ENCODE measurements around the gene SIRT5.

SIRT5 gene

DNA sequence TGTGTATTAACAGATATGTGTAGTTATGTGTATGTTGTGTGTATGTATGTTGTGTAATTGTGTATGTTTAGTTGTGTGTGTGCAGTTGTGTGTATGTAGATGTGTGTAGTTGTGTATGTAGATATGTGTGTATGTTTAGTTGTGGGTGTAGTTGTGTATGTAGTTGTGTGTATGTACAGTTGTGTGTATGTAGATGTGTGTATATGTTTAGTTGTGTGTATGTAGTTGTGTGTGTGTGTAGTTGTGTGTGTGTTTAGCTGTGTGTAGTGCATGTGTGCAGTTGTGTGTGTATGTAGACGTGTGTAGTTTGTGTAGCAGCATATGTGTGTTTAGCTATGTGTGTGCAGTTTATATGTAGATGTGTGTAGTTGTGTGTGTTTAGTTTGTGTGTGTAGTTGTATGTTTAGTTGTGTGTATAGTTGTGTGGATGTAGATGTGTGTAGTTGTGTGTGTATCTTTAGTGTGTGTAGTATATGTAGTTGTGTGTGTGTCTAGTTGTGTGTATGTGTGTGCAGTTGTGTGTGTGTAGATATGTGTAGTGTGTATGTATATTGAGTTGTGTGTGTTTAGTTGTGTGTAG is 16.3 kb downstream of the SIRT5 start:
- no peak for DNase-seq

DNA sequence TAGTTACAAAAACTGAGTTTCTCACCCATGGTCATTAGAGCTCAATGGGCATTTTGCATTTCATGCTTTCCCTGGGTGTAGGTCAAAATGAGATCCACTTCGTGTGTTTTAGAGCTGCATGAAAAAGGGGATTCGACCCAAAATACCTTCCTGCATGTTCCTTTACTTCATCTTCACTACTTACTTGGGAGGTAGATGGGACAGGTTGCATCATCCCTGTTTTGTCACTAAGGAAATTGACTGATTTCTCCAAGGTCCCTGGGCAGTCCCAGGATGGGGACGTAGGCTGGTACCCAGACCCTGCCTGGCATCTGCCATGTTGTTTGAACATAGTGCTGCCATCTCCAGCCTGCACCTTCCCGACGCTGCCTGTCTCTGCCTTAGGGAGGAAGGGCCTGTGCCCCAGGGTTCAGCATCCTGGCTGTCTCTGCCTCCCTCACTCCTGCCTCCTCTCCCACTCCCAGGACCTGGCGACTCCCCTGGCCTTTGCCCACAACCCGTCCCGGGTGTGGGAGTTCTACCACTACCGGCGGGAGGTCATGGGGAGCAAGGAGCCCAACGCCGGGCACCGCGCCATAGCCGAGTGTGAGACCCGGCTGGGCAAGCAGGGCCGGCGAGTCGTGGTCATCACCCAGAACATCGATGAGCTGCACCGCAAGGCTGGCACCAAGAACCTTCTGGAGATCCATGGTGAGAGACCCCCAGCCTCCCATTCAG is 17.0 kb downstream of the SIRT5 start:
- DNase-seq, result no peak

DNA sequence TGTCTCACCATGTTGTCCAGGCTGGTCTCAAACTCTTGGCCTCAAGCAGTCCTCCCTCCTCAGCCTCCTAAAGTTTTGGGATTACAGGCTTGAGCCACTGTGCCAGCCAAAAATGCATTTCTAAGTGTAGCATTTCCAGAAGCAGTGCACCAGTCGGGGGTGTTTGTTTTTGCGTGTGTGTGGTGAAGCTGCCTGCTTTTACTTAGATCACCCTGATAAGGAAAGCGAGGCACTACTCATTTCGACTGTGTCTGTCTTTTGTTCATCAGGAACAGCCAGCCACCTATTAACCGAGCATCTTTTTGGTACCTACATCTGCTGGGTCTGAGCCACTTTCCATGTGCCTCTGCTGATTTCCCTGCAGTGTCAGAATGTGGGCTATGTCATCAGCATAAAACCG is 18.7 kb downstream of the SIRT5 start:
- DNase-seq, result no peak

DNA sequence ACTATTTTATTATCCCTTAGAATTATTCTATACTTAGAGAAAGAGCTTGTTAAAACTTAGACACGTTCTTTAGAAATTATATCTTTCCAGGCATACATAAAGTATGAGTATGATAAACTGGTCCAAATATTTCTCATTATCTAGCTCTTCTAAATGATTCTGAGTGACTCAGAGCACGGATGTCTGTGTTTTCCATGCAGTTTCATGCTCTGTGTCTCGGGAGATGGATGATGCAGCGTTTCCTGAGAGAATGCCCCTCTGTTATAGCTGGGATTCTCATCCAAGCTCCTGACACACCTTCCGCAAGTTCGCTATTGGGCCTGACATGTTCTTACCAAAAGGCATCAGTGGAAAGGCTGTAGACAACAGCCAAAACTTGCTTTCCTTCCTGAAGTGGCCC is 19.3 kb downstream of the SIRT5 start:
- DNase-seq, result no peak

DNA sequence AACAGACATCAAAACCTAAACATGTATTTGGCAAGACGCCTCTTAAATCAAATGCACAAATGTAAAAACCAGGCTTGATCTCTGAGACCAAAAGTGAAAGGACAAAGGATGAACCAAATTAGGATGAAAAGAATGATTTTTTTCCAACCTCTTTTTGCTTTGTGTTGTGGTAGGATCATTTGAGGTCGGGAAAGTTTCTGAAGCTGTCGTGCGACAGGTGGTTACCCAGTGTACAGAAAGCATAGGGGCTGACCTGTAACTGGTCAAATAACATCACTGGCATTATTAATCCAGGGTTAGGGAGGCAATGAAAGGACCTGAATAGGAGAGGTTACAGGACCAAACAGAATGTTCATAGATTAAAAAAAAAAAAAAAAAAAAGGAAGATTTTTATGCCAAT is 22.7 kb downstream of the SIRT5 start:
- no peak for DNase-seq

DNA sequence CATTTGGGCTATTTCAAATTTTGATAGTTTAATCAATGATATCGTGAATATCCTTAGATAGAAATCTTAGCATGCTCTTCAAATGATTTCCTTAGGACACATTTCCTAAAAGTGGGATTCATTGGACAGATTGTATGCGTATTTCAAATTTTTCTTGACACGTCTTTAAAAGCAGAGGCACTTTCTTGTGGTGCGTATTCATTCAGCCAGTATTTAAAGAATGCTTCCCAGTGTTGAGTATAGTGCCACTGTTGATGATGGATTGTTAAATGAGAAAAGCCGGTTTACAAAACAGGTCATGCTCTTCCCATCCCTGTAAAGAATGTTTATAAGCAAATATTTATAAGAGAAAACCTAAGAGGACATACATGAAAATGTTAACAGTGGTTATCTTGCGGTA is 25.6 kb downstream of the SIRT5 start:
- DNase-seq, result no peak

DNA sequence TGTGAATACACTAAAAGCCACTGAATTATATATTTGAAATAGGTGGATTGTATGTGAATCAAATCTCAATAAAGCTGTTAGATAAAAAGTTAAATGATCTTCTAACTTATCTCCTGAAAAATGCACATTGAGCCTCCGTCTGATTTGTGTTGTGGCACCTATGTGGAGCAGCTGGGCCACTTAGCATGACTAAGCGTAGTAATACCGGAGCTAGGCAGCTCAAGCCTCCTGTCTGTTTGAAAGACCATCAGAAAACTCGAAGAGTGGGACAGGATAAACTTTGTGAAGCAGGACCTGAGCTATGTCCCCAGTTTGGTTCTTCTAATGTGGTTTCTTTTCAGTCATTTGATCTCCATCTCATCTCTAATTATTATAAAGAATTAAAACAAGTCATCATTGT is 29.7 kb downstream of the SIRT5 start:
- no peak for DNase-seq

DNA sequence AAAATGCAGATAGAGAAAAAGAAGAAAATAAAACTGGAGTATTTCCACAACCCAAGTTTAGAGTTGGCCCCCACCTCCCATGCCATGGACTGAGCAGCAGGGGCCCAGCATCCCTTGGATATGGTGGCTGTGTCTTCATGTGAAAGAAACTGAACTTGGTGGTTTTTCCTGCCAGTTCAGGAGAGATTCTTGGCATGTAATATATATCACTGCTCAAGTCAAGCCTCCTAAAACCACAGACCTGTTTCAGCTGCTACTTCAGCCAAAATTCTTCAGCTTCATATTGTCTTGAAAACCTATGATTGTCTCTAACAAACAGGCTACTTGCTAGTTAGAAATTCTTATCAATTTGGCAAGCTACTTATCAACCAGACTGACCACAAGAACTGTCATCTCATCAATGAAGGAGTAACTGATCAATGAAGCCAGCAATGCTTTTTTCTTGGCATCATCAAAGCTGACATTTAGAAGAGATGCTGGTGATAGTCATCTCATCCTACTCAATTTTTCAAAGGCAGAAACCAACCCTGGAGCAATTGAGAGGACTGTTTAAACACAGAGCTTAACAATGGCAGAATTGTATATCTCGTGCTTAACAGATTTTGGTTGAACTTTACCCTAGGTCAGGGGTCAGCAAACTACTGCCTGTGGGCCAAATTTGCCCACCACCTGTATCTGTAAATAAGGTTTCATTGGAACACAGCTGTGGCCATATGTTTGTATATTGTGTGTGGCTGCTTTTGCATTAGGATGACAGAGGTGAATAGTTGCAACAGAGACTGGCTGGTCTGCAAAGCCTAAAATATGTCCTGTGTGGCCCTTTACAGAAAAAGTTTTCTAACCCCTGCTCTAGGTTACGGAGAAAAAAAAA is 30.4 kb downstream of the SIRT5 start:
- DNase-seq, result no peak

DNA sequence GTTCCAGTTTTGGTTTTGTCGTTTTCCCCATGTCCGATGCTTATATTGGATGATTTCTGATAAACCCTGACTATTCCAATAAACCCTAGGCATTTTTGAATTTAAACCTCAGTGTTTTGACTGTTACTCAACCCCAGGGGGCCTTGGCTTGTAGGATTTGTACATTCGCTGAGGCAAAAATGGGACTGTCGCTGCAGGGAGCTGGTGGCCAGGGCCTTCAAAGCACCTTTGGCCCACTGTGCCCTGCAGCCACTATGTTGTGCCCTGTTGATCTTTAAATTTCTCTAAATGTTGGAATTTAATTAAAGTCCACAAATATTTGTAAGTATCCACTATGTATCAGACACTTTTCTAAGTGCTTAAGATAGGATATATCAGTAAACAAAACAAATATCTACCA is 31.2 kb downstream of the SIRT5 start:
- no peak for DNase-seq

DNA sequence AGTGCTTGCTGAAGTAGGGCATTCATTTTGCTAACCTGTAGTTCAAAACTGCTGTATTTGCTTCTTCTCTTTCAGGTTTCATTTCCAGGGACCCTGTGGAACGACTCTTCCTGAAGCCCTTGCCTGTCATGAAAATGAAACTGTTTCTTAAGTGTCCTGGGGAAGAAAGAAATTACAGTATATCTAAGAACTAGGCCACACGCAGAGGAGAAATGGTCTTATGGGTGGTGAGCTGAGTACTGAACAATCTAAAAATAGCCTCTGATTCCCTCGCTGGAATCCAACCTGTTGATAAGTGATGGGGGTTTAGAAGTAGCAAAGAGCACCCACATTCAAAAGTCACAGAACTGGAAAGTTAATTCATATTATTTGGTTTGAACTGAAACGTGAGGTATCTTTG is 37.3 kb downstream of the SIRT5 start:
- peak; percentile 69 for DNase-seq

DNA sequence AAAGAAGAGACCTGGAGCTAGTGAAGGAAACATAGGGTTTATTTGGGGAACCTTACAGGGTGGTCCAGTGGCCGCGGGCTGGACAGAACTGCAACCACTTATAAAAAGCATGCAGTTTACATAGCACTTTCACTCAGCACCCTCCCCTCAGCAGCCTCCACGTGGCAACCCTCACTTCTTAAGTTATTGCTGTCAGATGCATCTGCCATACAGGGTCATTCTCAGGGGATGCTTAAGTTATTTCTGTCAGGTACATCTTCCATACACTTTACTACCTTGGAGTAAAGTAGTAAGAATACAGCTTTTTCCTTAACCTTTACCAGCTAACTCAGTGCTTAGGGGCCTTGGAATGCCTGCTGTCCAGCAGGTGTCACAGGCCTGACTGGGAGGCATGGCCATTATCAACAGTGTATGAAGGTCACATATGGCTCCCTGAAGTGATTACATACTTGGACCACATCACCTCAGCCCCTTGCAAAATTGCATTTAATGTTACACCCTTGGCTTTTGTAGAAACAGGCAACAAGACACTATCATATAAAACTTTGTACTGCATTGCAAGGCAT is 38.7 kb downstream of the SIRT5 start:
- DNase-seq, result no peak

DNA sequence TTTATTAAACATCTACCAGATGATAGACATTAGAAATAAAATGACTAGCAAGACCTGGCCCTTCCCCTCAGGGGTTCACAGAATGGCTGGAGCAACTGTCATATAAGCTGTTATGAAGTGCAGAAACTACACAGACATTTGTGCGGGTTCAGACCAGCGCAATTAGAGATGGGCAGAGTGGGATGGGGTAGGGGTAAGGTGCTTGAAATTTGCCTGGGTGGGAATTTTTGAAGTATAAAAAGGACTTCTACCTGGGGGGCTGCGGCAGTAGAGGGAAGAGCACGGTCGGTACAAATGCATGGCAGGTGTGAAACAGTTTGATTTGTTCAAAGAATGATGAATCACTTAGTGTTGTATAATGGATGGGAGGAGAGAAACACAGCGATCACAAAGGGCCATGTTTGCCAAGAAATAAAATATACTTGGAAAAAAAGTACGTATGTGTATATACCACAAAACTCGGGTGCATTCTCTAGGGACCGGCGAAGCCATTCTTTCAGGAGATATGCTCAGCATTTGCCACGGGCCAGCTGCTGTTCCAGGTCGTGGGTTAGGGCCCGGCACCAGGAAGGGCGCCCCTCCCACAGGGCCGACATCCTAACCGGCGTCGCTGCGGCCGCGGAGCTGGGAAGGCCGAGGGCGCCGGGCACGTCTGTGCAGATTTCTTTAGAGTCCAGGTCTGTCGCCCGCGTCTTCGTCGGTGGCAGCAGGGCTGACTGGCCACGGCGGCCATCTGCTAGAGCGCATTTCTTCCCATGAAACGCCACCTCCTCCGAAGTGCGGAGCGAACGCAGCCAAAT is 39.9 kb downstream of the SIRT5 start:
- peak; percentile 27 for DNase-seq

DNA sequence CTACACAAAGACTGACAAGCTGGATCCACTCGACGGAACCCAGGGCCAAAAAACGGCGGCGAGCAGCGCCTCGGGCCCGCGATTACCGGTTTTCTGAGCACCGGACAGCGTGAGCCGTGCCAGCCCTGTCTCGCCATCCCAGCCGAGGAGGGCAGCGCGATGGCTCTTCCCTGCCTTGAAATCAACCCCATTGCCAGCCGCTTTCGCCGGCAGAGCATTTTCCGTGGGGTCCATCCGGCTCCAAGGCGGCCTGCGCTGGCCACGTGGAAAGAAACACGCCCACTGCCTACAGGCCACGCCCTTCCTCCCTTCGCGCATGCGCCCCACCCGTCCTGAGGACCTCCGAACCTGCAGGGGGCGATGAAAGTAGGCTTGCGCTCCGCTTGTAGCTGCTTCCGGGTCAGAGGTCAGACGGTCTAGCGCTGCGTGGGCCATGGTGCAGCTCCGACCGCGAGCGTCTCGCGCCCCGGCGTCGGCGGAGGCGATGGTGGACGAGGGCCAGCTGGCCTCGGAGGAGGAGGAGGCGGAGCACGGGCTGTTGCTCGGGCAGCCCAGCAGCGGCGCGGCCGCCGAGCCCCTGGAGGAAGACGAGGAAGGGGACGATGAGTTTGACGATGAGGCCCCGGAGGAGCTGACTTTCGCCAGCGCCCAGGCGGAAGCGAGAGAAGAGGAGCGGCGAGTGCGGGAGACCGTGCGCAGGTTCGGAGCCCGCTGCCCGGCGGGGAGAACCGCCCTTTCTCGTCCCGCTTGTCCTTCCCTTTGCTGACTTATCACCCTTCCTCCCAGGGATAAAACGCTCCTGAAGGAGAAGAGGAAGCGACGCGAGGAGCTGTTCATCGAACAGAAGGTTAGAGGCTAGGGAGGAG is 40.8 kb downstream of the SIRT5 start, which contains the start of gene NOL7:
NOL7 (plus strand) TSS at position 410 of the 866 bp plus-strand sequence; CDS start at position 434, 24 bp downstream.
- DNase-seq, result peak; percentile 95

DNA sequence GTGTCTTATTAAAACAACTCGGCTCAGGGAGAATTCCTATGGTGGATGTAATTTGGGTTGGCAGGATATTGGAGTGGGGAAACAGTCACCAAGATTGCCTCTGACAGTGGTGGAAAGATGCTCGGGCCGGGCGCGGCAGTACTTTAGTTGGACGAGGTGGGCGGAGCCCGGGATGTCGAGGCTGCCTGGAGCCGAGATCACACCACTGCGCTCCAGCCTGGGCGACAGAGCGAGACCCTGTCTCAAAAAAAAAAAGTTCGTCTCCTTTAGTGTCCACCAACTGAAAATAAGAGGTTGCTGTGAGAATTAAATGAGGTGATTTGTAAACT is 41.4 kb downstream of the SIRT5 start:
- no peak for DNase-seq

DNA sequence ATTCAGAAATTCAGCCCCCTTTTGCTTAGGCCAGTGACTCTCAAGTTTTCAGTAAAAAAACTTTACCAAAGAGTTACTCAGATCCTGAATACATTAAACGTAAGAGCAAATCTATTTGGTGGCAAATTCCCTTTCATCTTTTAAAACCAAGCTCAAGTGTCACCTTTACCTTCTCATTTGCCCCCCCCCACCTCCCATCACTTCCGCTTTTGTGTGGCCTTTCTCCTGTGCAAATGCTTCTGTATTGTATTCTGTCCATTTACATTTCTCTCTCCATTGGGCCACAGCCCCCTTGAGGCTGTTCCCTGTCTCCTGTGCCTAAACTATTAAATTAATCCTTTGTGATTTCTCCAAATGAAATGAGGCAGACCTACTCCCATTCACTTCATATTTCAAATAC is 42.7 kb downstream of the SIRT5 start:
- DNase-seq, result no peak

DNA sequence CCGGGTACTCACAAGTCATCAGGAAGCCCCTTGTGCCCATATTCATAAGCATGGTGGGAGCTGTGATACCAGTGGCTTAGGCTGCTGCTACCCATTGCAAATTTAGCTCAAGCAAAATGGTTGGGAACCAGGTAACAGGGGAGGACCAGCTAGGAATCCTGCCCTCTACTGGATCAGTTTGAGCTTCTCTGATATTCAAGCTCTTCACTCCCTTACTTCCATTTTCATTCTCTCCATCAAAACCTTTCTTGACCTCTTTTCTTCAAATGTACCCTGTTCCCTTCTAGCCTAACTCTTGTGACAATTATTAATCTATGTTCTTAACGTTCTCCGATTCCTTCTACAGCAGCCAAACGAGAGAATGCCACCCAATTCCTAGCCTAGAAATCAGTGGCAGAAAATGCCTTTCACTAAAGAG is 50.5 kb downstream of the SIRT5 start:
- peak; percentile 39 for DNase-seq

DNA sequence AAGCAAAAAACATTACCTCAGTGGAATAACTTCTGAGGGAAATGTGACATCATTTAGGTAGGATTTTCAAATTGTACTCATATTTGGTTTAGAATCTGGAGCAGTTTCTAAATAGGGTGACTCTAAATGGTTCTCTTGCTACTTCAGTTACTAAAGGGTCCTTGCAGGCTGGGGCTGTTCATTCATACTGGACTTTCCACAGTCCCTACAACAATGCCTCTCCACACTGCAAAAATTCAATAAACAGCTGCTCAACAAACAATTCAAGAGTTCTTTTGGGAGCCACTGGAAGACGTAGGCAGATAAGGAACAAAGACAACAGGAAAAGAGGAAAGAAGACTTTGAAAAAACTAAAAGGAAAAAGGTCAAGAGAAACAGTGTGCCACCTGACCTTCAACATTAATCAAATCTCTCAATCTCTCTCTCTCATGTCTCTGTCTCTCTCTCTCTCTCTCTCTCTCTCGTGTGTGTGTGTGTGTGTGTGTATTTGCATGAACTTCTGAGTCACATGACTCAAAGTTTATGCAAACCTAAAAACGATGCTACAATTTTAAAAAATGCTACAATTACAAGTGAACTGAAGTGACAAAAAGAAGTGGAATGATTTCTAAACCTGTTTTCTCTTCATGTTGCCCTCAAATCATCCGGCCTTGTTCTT is 55.2 kb downstream of the SIRT5 start:
- DNase-seq, result no peak

DNA sequence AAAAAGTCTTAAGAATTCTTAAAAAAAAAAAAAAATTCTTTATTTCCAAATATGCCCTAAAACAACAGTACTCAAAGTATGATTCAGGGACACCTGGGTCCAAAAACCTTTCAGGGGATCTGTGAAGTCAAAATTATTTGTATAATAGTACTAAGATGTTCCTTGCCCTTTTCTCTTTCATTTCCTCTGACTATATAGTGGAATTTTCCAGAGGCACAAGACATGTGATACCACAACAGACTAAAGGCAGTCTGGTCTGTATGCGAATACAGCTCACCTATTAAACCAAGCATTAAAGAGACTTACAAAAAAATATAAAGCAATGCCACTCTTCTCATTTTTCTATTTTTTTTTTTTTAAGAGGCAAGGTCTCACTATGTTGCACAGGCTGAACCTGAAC is 56.1 kb downstream of the SIRT5 start:
- no peak for DNase-seq

DNA sequence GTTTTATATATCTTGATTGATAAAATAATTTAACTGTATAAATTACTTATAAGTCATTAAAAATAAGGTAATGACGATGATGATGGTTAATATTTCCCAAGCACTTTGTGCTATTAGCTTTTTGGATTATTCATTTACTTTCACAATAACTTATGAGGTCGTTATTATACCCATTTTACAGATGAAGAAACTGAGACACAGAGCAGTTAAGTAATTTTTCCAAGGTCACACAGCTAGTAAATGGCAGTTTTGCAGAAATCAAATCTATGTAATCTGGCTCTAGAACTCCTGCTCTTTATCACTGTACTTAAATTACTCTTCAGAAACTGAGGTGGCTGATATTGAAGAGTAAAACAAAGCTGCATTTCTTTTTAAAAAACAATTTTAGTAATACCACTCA is 58.9 kb downstream of the SIRT5 start:
- DNase-seq, result no peak

DNA sequence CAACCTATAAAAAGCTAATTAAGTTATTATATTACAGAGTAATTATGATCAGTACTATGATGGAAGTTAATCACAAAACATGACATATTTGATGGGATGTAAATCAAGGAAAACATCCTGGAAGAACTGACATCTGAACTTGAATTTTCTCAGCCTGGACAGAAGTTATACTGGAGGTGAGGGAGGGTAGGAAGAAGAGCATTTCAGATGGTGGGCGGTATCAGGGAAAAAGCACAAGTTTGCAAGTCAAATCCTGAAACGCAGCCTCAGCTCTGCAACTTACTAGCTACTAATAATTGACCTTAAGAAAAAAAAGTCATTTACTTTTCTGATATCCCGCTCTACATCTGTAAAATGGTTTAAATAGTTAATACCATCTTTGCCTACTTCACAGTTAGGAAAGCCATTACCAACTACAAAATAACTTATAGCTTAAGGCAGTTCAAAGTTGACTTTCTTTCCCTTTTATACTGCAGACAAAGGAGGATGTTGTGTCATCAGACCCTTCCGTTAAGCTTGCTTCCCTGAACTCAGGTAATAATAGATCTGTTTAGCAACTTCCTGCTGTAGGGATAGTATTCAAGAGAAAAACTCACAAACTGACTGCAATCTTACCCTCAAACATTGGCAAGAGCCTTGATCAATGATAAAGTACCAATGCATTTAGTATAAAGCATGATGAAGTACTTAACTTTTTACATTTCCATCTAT is 61.7 kb downstream of the SIRT5 start:
- peak; percentile 57 for DNase-seq

DNA sequence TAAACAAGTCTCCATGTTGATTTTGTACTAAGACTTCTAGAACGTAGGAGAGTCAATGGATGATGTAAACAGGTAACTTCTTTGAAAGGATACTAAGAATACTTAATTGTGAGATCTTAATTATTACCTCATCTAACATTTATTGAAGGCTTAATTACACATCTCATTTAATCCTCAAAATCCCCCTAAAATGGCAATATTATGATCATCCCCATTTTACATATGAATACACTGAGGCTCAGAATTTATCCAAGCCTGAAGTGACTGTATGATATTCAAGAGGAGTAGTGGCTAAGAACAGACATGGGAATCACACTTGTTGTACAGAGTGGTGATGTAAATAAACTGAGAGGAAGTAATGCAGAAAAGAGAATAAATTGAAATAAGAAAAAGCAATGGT is 63.6 kb downstream of the SIRT5 start:
- no peak for DNase-seq
